Prostate gland (tissue), 2 donors: Measurements from ENCODE around the gene MRNIP.
A peak's percentile ranks its signal among the peaks of the same experiment; 100 is the strongest.

Source experiments
- CTCF ChIP-seq, 4 experiments: fragments of 200-600 bp in 2 of 4; fragments of 450-650 bp in 2 of 4; sonication (generic) in 2 of 4; IDR thresholded peaks; 1 replicate in 3 of 4; 2 replicates in 1 of 4; pipeline ENCODE4 v1.5.1; 2016 to 2019; ENCODE audit warnings: antibody characterized with exemption in 4 of 4, mild to moderate bottlenecking in 2 of 4, moderate library complexity in 2 of 4
- POLR2A ChIP-seq: fragments of 450-650 bp; IDR thresholded peaks from one replicate; pipeline ENCODE4 v1.6.1; 2016; ENCODE audit warnings: antibody characterized with exemption, mild to moderate bottlenecking
- POLR2AphosphoS5 ChIP-seq: sonication (generic); formaldehyde crosslinking; IDR thresholded peaks from one replicate; pipeline ENCODE4 v1.6.1; 2017; ENCODE audit warnings: antibody characterized with exemption

GRCh38 chr5:179805529-179806249 lies 52.9 kb downstream of the MRNIP start:
- TF ChIP-seq CTCF (IDR thresholded peaks at IDR 0.05): peak in 1 of 4 experiments; percentile 6
- no peak for TF ChIP-seq POLR2A
- no peak for TF ChIP-seq POLR2AphosphoS5
